ENCODE data around the gene NTM. TPM values are rescaled to one million over a fixed set of nuclear protein-coding genes. Genes with fewer than 3 reads are reported as not detected.

NTM gene
- total RNA-seq, 3 donors from 2014 or later, result 0.66 to 9.0 (median 1.0) TPM

GRCh38 chr11:131866535-131867400 lies 496.4 kb downstream of the NTM start:
- Histone ChIP-seq H3K27ac (no peak overlapping the region), H3K36me3 (no peaks in the 10 kb centered on the region), H3K27me3 (no peaks in the 10 kb centered on the region), H3K4me1 (no peaks in the 10 kb centered on the region), H3K4me3 (no peak overlapping the region), H3K9me3 (no peaks in the 10 kb centered on the region)
- TF ChIP-seq POLR2AphosphoS5 (IDR thresholded peaks at IDR 0.05) (no peak), CTCF (IDR thresholded peaks at IDR 0.05) (no peak), POLR2A (IDR thresholded peaks at IDR 0.05) (no peak)
- no peak for DNase-seq (ENCODE audit: low spot score in 2 of 2)
- intact Hi-C loops (cut with DNase I; ENCODE audit: low total_unique reads), result no loop called here

GRCh38 chr11:131867457-131868257 lies 497.2 kb downstream of the NTM start:
- Histone ChIP-seq H3K27me3 (no peaks in the 10 kb centered on the region), H3K36me3 (no peaks in the 10 kb centered on the region), H3K4me3 (no peak overlapping the region), H3K4me1 (no peaks in the 10 kb centered on the region), H3K9me3 (no peaks in the 10 kb centered on the region), H3K27ac (no peak overlapping the region)
- DNase-seq (ENCODE audit: low spot score in 2 of 2), result peak; percentile 33 to 56
- TF ChIP-seq POLR2A (IDR thresholded peaks at IDR 0.05) (no peak), CTCF (IDR thresholded peaks at IDR 0.05) (peak in 2 of 3 donors; percentile 45 to 59), POLR2AphosphoS5 (IDR thresholded peaks at IDR 0.05) (no peak)
- intact Hi-C loops (cut with DNase I; ENCODE audit: low total_unique reads), result no loop called here

GRCh38 chr11:131868629-131869507 lies 498.5 kb downstream of the NTM start:
- Histone ChIP-seq H3K27ac (no peak overlapping the region), H3K4me3 (no peak overlapping the region), H3K27me3 (no peaks in the 10 kb centered on the region), H3K36me3 (no peaks in the 10 kb centered on the region), H3K4me1 (no peaks in the 10 kb centered on the region), H3K9me3 (no peaks in the 10 kb centered on the region)
- no peak for TF ChIP-seq POLR2AphosphoS5 (IDR thresholded peaks at IDR 0.05)
- TF ChIP-seq POLR2A (IDR thresholded peaks at IDR 0.05), result no peak
- no peak for TF ChIP-seq CTCF (IDR thresholded peaks at IDR 0.05)
- no peak for DNase-seq (ENCODE audit: low spot score in 2 of 2)
- intact Hi-C loops (cut with DNase I; ENCODE audit: low total_unique reads), result no loop called here

GRCh38 chr11:131870305-131870704 lies 499.9 kb downstream of the NTM start:
- Histone ChIP-seq H3K27me3 (no peaks in the 10 kb centered on the region), H3K36me3 (no peaks in the 10 kb centered on the region), H3K4me3 (no peak overlapping the region), H3K9me3 (no peaks in the 10 kb centered on the region), H3K27ac (no peak overlapping the region), H3K4me1 (no peaks in the 10 kb centered on the region)
- no peak for TF ChIP-seq POLR2AphosphoS5 (IDR thresholded peaks at IDR 0.05)
- intact Hi-C loops (cut with DNase I; ENCODE audit: low total_unique reads), result no loop called here
- no peak for DNase-seq (ENCODE audit: low spot score in 2 of 2)

GRCh38 chr11:131871006-131871405 lies 500.6 kb downstream of the NTM start:
- DNase-seq (ENCODE audit: low spot score in 2 of 2), result no peak
- Histone ChIP-seq H3K9me3 (no peaks in the 10 kb centered on the region), H3K27ac (no peak overlapping the region), H3K4me3 (no peak overlapping the region), H3K27me3 (no peaks in the 10 kb centered on the region), H3K4me1 (no peaks in the 10 kb centered on the region), H3K36me3 (no peaks in the 10 kb centered on the region)
- intact Hi-C loops (cut with DNase I; ENCODE audit: low total_unique reads), result no loop called here
- TF ChIP-seq CTCF (IDR thresholded peaks at IDR 0.05), result no peak
- no peak for TF ChIP-seq POLR2A (IDR thresholded peaks at IDR 0.05)
- no peak for TF ChIP-seq POLR2AphosphoS5 (IDR thresholded peaks at IDR 0.05)

All from breast epithelium (tissue), 4 donors.